SU-DHL-6 (cell line): ENCODE measurements around the gene CATSPERD.

Experiments used
- H2AFZ ChIP-seq: fragments of 200-600 bp; sonication (generic); 2 replicates; pipeline ENCODE4 v1.6.1; 2014; ENCODE audit warnings: low read depth, mild to moderate bottlenecking, moderate library complexity, mixed read lengths, antibody characterized with exemption, low read length; ENCODE audit not compliant: severe bottlenecking
- H3F3A ChIP-seq: fragments of 200-600 bp; shearing (Covaris generic); 2 replicates; pipeline ENCODE4 v1.6.0; 2016; ENCODE audit warnings: antibody characterized with exemption, mild to moderate bottlenecking; ENCODE audit not compliant: insufficient read depth
- H3K27ac ChIP-seq: fragments of 200-600 bp; sonication (generic); 2 replicates; pipeline ENCODE4 v1.5.1; 2016; ENCODE audit warnings: low read depth, mild to moderate bottlenecking, low read length, moderate library complexity, mixed read lengths
- H3K27me3 ChIP-seq: fragments of 200-600 bp; sonication (generic), shearing (Covaris generic); 2 replicates; pipeline ENCODE4 v1.6.0; 2014; ENCODE audit warnings: mild to moderate bottlenecking, low read length
- H3K36me3 ChIP-seq: fragments of 200-600 bp; sonication (generic); 2 replicates; pipeline ENCODE4 v1.6.1; 2014; ENCODE audit warnings: mild to moderate bottlenecking, low read length, mixed read lengths
- H3K4me2 ChIP-seq: fragments of 300-600, 200-600 bp; shearing (Covaris generic), sonication (generic); 2 replicates; pipeline ENCODE4 v1.6.0; 2014; ENCODE audit warnings: low read length, low read depth, mild to moderate bottlenecking; ENCODE audit not compliant: poor library complexity, severe bottlenecking
- H3K4me3 ChIP-seq: fragments of 200-600 bp; sonication (generic); 2 replicates; pipeline ENCODE4 v1.5.1; 2014; ENCODE audit warnings: antibody characterized with exemption, low read length, mild to moderate bottlenecking, mixed read lengths; ENCODE audit not compliant: insufficient read depth, poor library complexity, severe bottlenecking
- H3K79me2 ChIP-seq: fragments of 200-600 bp; sonication (generic); 2 replicates; pipeline ENCODE4 v1.6.1; 2014; ENCODE audit warnings: mild to moderate bottlenecking, low read length, moderate library complexity; ENCODE audit not compliant: insufficient read depth
- H3K9ac ChIP-seq: fragments of 200-600 bp; sonication (generic); 2 replicates; pipeline ENCODE4 v1.7.0; 2014; ENCODE audit warnings: mild to moderate bottlenecking, low read length
- H3K9me2 ChIP-seq: fragments of 200-600 bp; sonication (generic); replicated peaks from 2 replicates; pipeline ENCODE4 v1.6.1; 2014; ENCODE audit warnings: low read length; ENCODE audit not compliant: insufficient read depth
- H3K9me3 ChIP-seq: fragments of 200-600 bp; sonication (generic); 2 replicates; pipeline ENCODE4 v1.6.1; 2014; ENCODE audit warnings: low read length, mixed read lengths; ENCODE audit not compliant: insufficient read depth
- H4K20me1 ChIP-seq: fragments of 200-600 bp; sonication (generic); 2 replicates; pipeline ENCODE4 v1.6.1; 2014; ENCODE audit warnings: low read depth, mild to moderate bottlenecking, antibody characterized with exemption, low read length, moderate library complexity, mixed read lengths
- CTCF ChIP-seq: fragments of 200-600 bp; sonication (generic); IDR thresholded peaks from one replicate; pipeline ENCODE4 v1.5.1; 2017; ENCODE audit warnings: antibody characterized with exemption, mild to moderate bottlenecking, low read length, moderate library complexity; ENCODE audit not compliant: insufficient read depth, poor library complexity, severe bottlenecking
- EZH2phosphoT487 ChIP-seq: fragments of 200-600 bp; sonication (generic), shearing (Covaris generic); conservative IDR thresholded peaks from 2 replicates; pipeline ENCODE4 v1.6.1; 2018; ENCODE audit warnings: mild to moderate bottlenecking, antibody characterized with exemption, low read length, moderate library complexity, mixed read lengths

Gene CATSPERD

GRCh38 chr19:5792224-5792623 is 71.8 kb downstream of the CATSPERD start:
- Histone ChIP-seq H3K79me2 (peaks cover 3% of the 10 kb centered on the region; the same call in 1 of the 2 replicates), H4K20me1 (no peaks in the 10 kb centered on the region), H3K4me2 (no peak overlapping the region), H3K9me2 (no peaks in the 10 kb centered on the region), H3K27me3 (no peaks in the 10 kb centered on the region), H3F3A (no peaks in the 10 kb centered on the region), H3K4me3 (no peak overlapping the region), H3K9me3 (no peaks in the 10 kb centered on the region), H2AFZ (no peak overlapping the region), H3K9ac (no peak overlapping the region), H3K27ac (no peak overlapping the region), H3K36me3 (no peaks in the 10 kb centered on the region)
- TF ChIP-seq EZH2phosphoT487, result no peak
- no peak for TF ChIP-seq CTCF

GRCh38 chr19:5793188-5793587 is 72.8 kb downstream of the CATSPERD start:
- no peak overlapping the region for H3K9ac ChIP-seq
- H3K4me3 ChIP-seq, result no peak overlapping the region
- peaks cover 3% of the 10 kb centered on the region; the same call in 1 of the 2 replicates for H3K79me2 ChIP-seq

GRCh38 chr19:5795382-5795919 is 75.0 kb downstream of the CATSPERD start:
- H4K20me1 ChIP-seq, result no peaks in the 10 kb centered on the region
- no peak overlapping the region for H3K9ac ChIP-seq
- no peaks in the 10 kb centered on the region for H3K36me3 ChIP-seq
- no peaks in the 10 kb centered on the region for H3K9me3 ChIP-seq
- H3K4me2 ChIP-seq, result no peak overlapping the region
- no peak for TF ChIP-seq CTCF
- H3K9me2 ChIP-seq, result no peaks in the 10 kb centered on the region
- H2AFZ ChIP-seq, result no peak overlapping the region
- no peaks in the 10 kb centered on the region for H3K79me2 ChIP-seq
- H3K27ac ChIP-seq, result no peak overlapping the region
- H3K4me3 ChIP-seq, result no peak overlapping the region
- no peaks in the 10 kb centered on the region for H3F3A ChIP-seq
- H3K27me3 ChIP-seq, result no peaks in the 10 kb centered on the region

More at GRCh38 chr19:5793188-5793587, 72.8 kb downstream of the CATSPERD start:
- TF ChIP-seq CTCF (no peak), EZH2phosphoT487 (no peak)
- Histone ChIP-seq H3K36me3 (no peaks in the 10 kb centered on the region), H2AFZ (no peak overlapping the region), H3K9me2 (no peaks in the 10 kb centered on the region), H3K27ac (no peak overlapping the region), H3K27me3 (no peaks in the 10 kb centered on the region), H3K4me2 (no peak overlapping the region), H4K20me1 (no peaks in the 10 kb centered on the region), H3K9me3 (no peaks in the 10 kb centered on the region), H3F3A (no peaks in the 10 kb centered on the region)
